HEK293 (cell line): ENCODE measurements around the gene TRMT112.

Experiments
- CTCF ChIA-PET: fragments of 350-600 bp; formaldehyde crosslinking; extraction: SDS; loops from one replicate; lab custom pipeline; 2021; ENCODE audit warnings: antibody characterized with exemption; lab: Yijun Ruan, JAX
- POLR2A ChIA-PET: fragments of 300-600 bp; formaldehyde crosslinking; extraction: SDS; loops from one replicate; lab custom pipeline; 2020; ENCODE audit warnings: antibody characterized with exemption, inconsistent platforms; lab: Yijun Ruan, JAX
- H3K27ac ChIP-seq: fragments of 200-500 bp; sonication (Bioruptor generic); 2 replicates; pipeline ENCODE4 v1.5.1; 2014; ENCODE audit warnings: low read depth, low read length, control low read depth, inconsistent platforms; ENCODE audit errors: extremely low read depth
- H3K36me3 ChIP-seq, 2 experiments: fragments of 200-500 bp in 1 of 2; sonication (Bioruptor generic) in 1 of 2; 1 replicate in 1 of 2; 2 replicates in 1 of 2; pipeline ENCODE4 v1.5.1; 2014 to 2017; ENCODE audit warnings: inconsistent platforms in 2 of 2, low read length in 2 of 2; ENCODE audit not compliant: control insufficient read depth in 2 of 2, insufficient read depth in 1 of 2
- H3K4me1 ChIP-seq: fragments of 200-500 bp; sonication (Bioruptor generic); 2 replicates; pipeline ENCODE4 v1.5.1; 2014; ENCODE audit warnings: mild to moderate bottlenecking, low read length, inconsistent platforms; ENCODE audit not compliant: control insufficient read depth, insufficient read depth
- H3K4me3 ChIP-seq: 2 replicates; pipeline ENCODE4 v1.5.1; 2011; ENCODE audit warnings: low read depth, mild to moderate bottlenecking, control low read depth, low read length, moderate library complexity
- H3K9me3 ChIP-seq: fragments of 200-500 bp; sonication (Bioruptor generic); 2 replicates; pipeline ENCODE4 v1.5.1; 2014; ENCODE audit warnings: low read depth, low read length, inconsistent platforms; ENCODE audit not compliant: control insufficient read depth, insufficient read depth
- GLIS1 ChIP-seq: fragments of 450-650 bp; formaldehyde crosslinking; IDR thresholded peaks from 2 replicates; pipeline ENCODE4 v1.5.1; 2016; ENCODE audit warnings: missing biosample characterization, missing genetic modification characterization
- HOXC10 ChIP-seq: sonication (generic); formaldehyde crosslinking; IDR thresholded peaks from 2 replicates; pipeline ENCODE4 v1.8.1; 2023; ENCODE audit warnings: mild to moderate bottlenecking, missing genetic modification reagents
- OVOL3 ChIP-seq: fragments of 450-650 bp; formaldehyde crosslinking; IDR thresholded peaks from 2 replicates; pipeline ENCODE4 v1.5.1; 2016; ENCODE audit warnings: missing biosample characterization, missing genetic modification characterization
- PRDM1 ChIP-seq: fragments of 450-650 bp; formaldehyde crosslinking; IDR thresholded peaks from 2 replicates; pipeline ENCODE4; 2016; ENCODE audit warnings: missing biosample characterization, missing genetic modification characterization
- SCRT1 ChIP-seq: fragments of 450-650 bp; formaldehyde crosslinking; IDR thresholded peaks from 2 replicates; pipeline ENCODE4 v1.5.1; 2016; ENCODE audit warnings: missing biosample characterization, missing genetic modification characterization, borderline replicate concordance
- SP2 ChIP-seq: fragments of 450-650 bp; formaldehyde crosslinking; IDR thresholded peaks from 2 replicates; pipeline ENCODE4 v1.5.1; 2016; ENCODE audit warnings: missing biosample characterization, missing genetic modification characterization
- SP7 ChIP-seq: fragments of 450-650 bp; formaldehyde crosslinking; IDR thresholded peaks from 2 replicates; pipeline ENCODE4 v1.5.1; 2016; ENCODE audit warnings: missing biosample characterization, missing genetic modification characterization
- WT1 ChIP-seq: fragments of 450-650 bp; formaldehyde crosslinking; IDR thresholded peaks from 2 replicates; pipeline ENCODE4 v1.5.1; 2016; ENCODE audit warnings: missing biosample characterization, missing genetic modification characterization
- ZFP37 ChIP-seq: fragments of 450-650 bp; formaldehyde crosslinking; IDR thresholded peaks from 2 replicates; pipeline ENCODE4 v1.5.1; 2016; ENCODE audit warnings: missing biosample characterization, missing genetic modification characterization
- ZNF114 ChIP-seq: fragments of 450-650 bp; formaldehyde crosslinking; IDR thresholded peaks from 2 replicates; pipeline ENCODE4 v1.5.0; 2017; ENCODE audit warnings: missing biosample characterization, missing genetic modification characterization
- ZNF121 ChIP-seq: fragments of 450-650 bp; formaldehyde crosslinking; IDR thresholded peaks from 2 replicates; pipeline ENCODE4 v1.5.1; 2016; ENCODE audit warnings: missing biosample characterization, missing genetic modification characterization
- ZNF16 ChIP-seq: fragments of 450-650 bp; formaldehyde crosslinking; IDR thresholded peaks from 2 replicates; pipeline ENCODE4 v1.5.1; 2016; ENCODE audit warnings: low read depth, missing biosample characterization, missing genetic modification characterization
- ZNF211 ChIP-seq: fragments of 450-650 bp; formaldehyde crosslinking; IDR thresholded peaks from 2 replicates; pipeline ENCODE4 v1.5.1; 2016; ENCODE audit warnings: low read depth, missing biosample characterization, missing genetic modification characterization
- ZNF214 ChIP-seq: fragments of 450-650 bp; formaldehyde crosslinking; IDR thresholded peaks from 2 replicates; pipeline ENCODE4 v1.5.1; 2017; ENCODE audit warnings: missing biosample characterization, mild to moderate bottlenecking, missing genetic modification characterization, borderline replicate concordance
- ZNF221 ChIP-seq: fragments of 450-650 bp; formaldehyde crosslinking; IDR thresholded peaks from 2 replicates; pipeline ENCODE4 v1.5.1; 2017; ENCODE audit warnings: missing biosample characterization, missing genetic modification characterization, borderline replicate concordance
- ZNF239 ChIP-seq: fragments of 450-650 bp; formaldehyde crosslinking; IDR thresholded peaks from 2 replicates; pipeline ENCODE4 v1.5.1; 2016; ENCODE audit warnings: missing biosample characterization, missing genetic modification characterization
- ZNF292 ChIP-seq: fragments of 450-650 bp; formaldehyde crosslinking; IDR thresholded peaks from 2 replicates; pipeline ENCODE4 v1.5.1; 2016; ENCODE audit warnings: low read depth, missing biosample characterization, missing genetic modification characterization, borderline replicate concordance
- ZNF311 ChIP-seq: fragments of 450-650 bp; formaldehyde crosslinking; IDR thresholded peaks from 2 replicates; pipeline ENCODE4 v1.5.1; 2017; ENCODE audit warnings: missing biosample characterization, missing genetic modification characterization, borderline replicate concordance
- ZNF366 ChIP-seq: fragments of 450-650 bp; formaldehyde crosslinking; conservative IDR thresholded peaks from 2 replicates; pipeline ENCODE4 v1.5.1; 2016; ENCODE audit warnings: missing biosample characterization, missing genetic modification characterization
- ZNF416 ChIP-seq: fragments of 450-650 bp; formaldehyde crosslinking; IDR thresholded peaks from 2 replicates; pipeline ENCODE4 v1.5.1; 2016; ENCODE audit warnings: missing biosample characterization, missing genetic modification characterization
- ZNF423 ChIP-seq: fragments of 450-650 bp; formaldehyde crosslinking; IDR thresholded peaks from 2 replicates; pipeline ENCODE4 v1.5.1; 2016; ENCODE audit warnings: missing biosample characterization, missing genetic modification characterization
- ZNF473 ChIP-seq: fragments of 450-650 bp; formaldehyde crosslinking; IDR thresholded peaks from 2 replicates; pipeline ENCODE4 v1.5.1; 2017; ENCODE audit warnings: missing biosample characterization, missing genetic modification characterization
- ZNF510 ChIP-seq: fragments of 450-650 bp; formaldehyde crosslinking; IDR thresholded peaks from 2 replicates; pipeline ENCODE4 v1.5.1; 2018; ENCODE audit warnings: mild to moderate bottlenecking, missing genetic modification characterization, missing biosample characterization; ENCODE audit not compliant: insufficient replicate concordance
- ZNF529 ChIP-seq: fragments of 450-650 bp; formaldehyde crosslinking; IDR thresholded peaks from 2 replicates; pipeline ENCODE4 v1.5.1; 2017; ENCODE audit warnings: missing genetic modification characterization, missing biosample characterization; ENCODE audit not compliant: insufficient replicate concordance
- ZNF558 ChIP-seq: fragments of 450-650 bp; formaldehyde crosslinking; IDR thresholded peaks from 2 replicates; pipeline ENCODE4 v1.5.1; 2016; ENCODE audit warnings: missing biosample characterization, missing genetic modification characterization
- ZNF580 ChIP-seq: fragments of 450-650 bp; formaldehyde crosslinking; IDR thresholded peaks from 2 replicates; pipeline ENCODE4 v1.5.1; 2016; ENCODE audit warnings: missing biosample characterization, missing genetic modification characterization
- ZNF610 ChIP-seq: fragments of 450-650 bp; formaldehyde crosslinking; IDR thresholded peaks from 2 replicates; pipeline ENCODE4 v1.5.1; 2016; ENCODE audit warnings: missing biosample characterization, missing genetic modification characterization, borderline replicate concordance
- ZNF629 ChIP-seq: fragments of 450-650 bp; formaldehyde crosslinking; IDR thresholded peaks from 2 replicates; pipeline ENCODE4 v1.5.1; 2017; ENCODE audit warnings: missing biosample characterization, missing genetic modification characterization
- ZNF791 ChIP-seq: fragments of 450-650 bp; formaldehyde crosslinking; IDR thresholded peaks from 2 replicates; pipeline ENCODE4 v1.5.1; 2016; ENCODE audit warnings: missing biosample characterization, missing genetic modification characterization
- TF ChIP-seq, protein P1 (sequence below): fragments of 450-650 bp; formaldehyde crosslinking; IDR thresholded peaks from 2 replicates; pipeline ENCODE4 v1.5.1; 2016; ENCODE audit warnings: missing biosample characterization, missing genetic modification characterization
- TF ChIP-seq, protein P2 (sequence below): fragments of 450-650 bp; formaldehyde crosslinking; IDR thresholded peaks from 2 replicates; pipeline ENCODE4 v1.5.1; 2016; ENCODE audit warnings: missing biosample characterization, missing genetic modification characterization, low read depth
- TF ChIP-seq, protein P3 (sequence below): fragments of 450-650 bp; formaldehyde crosslinking; IDR thresholded peaks from 2 replicates; pipeline ENCODE4 v1.5.1; 2016; ENCODE audit warnings: missing biosample characterization, missing genetic modification characterization

TRMT112 gene

DNA sequence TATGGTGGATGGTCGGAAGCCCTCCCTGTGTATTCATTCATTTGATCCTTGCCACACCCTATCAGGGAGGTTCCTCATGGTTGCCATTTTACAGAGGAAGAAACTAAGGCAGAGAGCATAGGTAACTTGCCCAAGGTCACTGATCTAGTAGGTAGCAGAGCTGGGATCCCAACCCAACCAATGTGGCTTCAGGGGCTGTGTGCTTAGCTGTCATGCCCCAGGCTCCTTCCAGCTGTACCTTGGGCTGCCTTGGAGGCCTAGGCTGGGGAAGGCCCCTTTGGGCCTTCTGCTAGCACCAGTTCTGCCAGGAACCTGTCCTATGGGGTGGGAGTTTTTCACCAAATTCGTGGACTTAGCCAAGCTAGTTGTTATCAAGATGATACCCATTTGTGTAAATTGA, 41.5 kb downstream of the TRMT112 start (continued):
- no peak for TF ChIP-seq ZNF211 (tag by site-specific recombination)
- TF ChIP-seq ZNF423 (tag by site-specific recombination): no peak
- TF ChIP-seq ZNF239 (tag by site-specific recombination): no peak
- no peak for TF ChIP-seq ZNF292 (tag by site-specific recombination)
- TF ChIP-seq ZNF629 (tag by site-specific recombination): no peak
- no peak for TF ChIP-seq ZNF221 (tag by site-specific recombination)
- no peak for TF ChIP-seq SP2 (tag by site-specific recombination)
- TF ChIP-seq ZFP37 (tag by site-specific recombination): no peak
- no peak for TF ChIP-seq ZNF580
- TF ChIP-seq SCRT1: no peak
- TF ChIP-seq PRDM1: no peak
- no peak for TF ChIP-seq ZNF529 (tag by site-specific recombination)
- no peak for TF ChIP-seq OVOL3 (tag by site-specific recombination)
- TF ChIP-seq GLIS1 (tag by site-specific recombination): no peak

GRCh38 chr11:64275031-64275800, 42.1 kb downstream of the TRMT112 start:
- H3K27ac ChIP-seq: no peak overlapping the region
- H3K4me3 ChIP-seq: no peak overlapping the region
- H3K9me3 ChIP-seq: no peaks in the 10 kb centered on the region
- peaks cover 0 to 45% of the 10 kb centered on the region in 2 experiments; a peak in 2 of 3 replicates for H3K36me3 ChIP-seq
- H3K4me1 ChIP-seq: no peaks in the 10 kb centered on the region
- no peak for TF ChIP-seq SP7 (tag by site-specific recombination)
- no peak for TF ChIP-seq ZNF473
- TF ChIP-seq, protein P1, sequence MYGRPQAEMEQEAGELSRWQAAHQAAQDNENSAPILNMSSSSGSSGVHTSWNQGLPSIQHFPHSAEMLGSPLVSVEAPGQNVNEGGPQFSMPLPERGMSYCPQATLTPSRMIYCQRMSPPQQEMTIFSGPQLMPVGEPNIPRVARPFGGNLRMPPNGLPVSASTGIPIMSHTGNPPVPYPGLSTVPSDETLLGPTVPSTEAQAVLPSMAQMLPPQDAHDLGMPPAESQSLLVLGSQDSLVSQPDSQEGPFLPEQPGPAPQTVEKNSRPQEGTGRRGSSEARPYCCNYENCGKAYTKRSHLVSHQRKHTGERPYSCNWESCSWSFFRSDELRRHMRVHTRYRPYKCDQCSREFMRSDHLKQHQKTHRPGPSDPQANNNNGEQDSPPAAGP (tag by site-specific recombination): no peak
- no peak for TF ChIP-seq ZNF16 (tag by site-specific recombination)
- TF ChIP-seq ZNF214: no peak
- no peak for TF ChIP-seq ZNF311
- TF ChIP-seq ZFP37 (tag by site-specific recombination): no peak
- no peak for TF ChIP-seq ZNF416 (tag by site-specific recombination)
- no peak for TF ChIP-seq ZNF558 (tag by site-specific recombination)
- no peak for TF ChIP-seq WT1 (tag by site-specific recombination)
- TF ChIP-seq ZNF292 (tag by site-specific recombination): no peak
- TF ChIP-seq, protein P2, sequence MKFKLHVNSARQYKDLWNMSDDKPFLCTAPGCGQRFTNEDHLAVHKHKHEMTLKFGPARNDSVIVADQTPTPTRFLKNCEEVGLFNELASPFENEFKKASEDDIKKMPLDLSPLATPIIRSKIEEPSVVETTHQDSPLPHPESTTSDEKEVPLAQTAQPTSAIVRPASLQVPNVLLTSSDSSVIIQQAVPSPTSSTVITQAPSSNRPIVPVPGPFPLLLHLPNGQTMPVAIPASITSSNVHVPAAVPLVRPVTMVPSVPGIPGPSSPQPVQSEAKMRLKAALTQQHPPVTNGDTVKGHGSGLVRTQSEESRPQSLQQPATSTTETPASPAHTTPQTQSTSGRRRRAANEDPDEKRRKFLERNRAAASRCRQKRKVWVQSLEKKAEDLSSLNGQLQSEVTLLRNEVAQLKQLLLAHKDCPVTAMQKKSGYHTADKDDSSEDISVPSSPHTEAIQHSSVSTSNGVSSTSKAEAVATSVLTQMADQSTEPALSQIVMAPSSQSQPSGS (tag by site-specific recombination): no peak
- TF ChIP-seq ZNF510 (tag by site-specific recombination): no peak
- TF ChIP-seq ZNF114: no peak
- no peak for TF ChIP-seq HOXC10 (CRISPR knock-in tag)
- TF ChIP-seq, protein P3, sequence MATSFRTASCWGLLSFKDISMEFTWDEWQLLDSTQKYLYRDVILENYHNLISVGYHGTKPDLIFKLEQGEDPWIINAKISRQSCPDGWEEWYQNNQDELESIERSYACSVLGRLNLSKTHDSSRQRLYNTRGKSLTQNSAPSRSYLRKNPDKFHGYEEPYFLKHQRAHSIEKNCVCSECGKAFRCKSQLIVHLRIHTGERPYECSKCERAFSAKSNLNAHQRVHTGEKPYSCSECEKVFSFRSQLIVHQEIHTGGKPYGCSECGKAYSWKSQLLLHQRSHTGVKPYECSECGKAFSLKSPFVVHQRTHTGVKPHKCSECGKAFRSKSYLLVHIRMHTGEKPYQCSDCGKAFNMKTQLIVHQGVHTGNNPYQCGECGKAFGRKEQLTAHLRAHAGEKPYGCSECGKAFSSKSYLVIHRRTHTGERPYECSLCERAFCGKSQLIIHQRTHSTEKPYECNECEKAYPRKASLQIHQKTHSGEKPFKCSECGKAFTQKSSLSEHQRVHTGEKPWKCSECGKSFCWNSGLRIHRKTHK (tag by site-specific recombination): no peak
- TF ChIP-seq ZNF791: no peak
- no peak for TF ChIP-seq ZNF366 (tag by site-specific recombination)
- no peak for TF ChIP-seq ZNF121 (tag by site-specific recombination)
- TF ChIP-seq ZNF610 (tag by site-specific recombination): no peak
- CTCF ChIA-PET: interaction anchor here (0.6 to 1.8 kb wide), 9 partner anchors 10 to 364 kb away, joined by 3 to 9 read pairs (median 4); partner anchors contain the start of gene PLCB3
- POLR2A ChIA-PET: interaction anchor here (0.7 to 1.1 kb wide), 4 partner anchors 9 to 70 kb away, joined by 3 read pairs; partner anchors contain the start of gene BAD
